NCI-H1048 (cell line): ENCODE measurements around the gene ARSB.

Source experiments
- DNase-seq: peaks from one replicate; lab custom pipeline; 2025; lab: John Stamatoyannopoulos, UW

ARSB gene

DNA sequence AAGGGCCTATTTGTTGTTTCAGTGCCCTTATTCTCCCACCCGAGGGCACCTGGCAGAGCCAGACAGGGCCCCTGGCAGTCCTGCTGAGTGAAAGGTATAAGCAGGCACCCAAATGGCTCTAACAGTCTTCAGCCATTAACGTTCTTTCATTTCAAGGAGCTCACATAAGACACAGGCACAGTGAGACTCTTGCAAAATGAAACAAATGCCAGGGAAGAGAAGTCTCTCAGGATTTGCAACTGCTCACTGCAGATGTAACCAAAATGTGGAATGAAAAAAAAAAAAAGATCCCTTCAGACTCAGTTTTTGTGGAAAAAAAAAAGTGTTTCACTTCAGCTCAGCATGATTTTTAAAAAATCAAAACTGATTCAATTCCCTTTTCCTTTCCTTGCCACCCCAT lies 181.2 kb downstream of the ARSB start:
- DNase-seq = no peak

- DNase-seq = no peak
Measured at GRCh38 chr5:78803353-78803752, 181.8 kb downstream of the ARSB start.

GRCh38 chr5:78801413-78801812 lies 183.7 kb downstream of the ARSB start:
- DNase-seq = no peak

- DNase-seq = no peak
Measured at GRCh38 chr5:78799266-78800017, 185.7 kb downstream of the ARSB start.

DNA sequence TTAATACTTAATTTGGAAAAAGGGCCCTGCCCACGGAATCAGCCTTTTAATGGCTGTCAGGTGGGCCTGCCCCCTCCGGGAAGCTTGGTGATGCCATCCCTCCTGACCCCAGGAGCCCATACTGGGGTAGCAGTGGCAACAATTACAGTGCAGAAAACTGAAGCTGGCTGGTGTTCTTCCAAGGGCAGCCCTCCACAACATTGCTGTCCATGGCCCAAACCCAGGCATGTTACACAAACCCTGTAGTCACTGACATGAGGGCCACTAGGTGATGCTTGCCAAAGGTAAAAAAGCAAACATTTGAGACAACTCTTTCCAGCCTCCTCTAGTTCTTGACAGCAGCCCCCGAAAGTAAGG lies 186.5 kb downstream of the ARSB start:
- DNase-seq = no peak

GRCh38 chr5:78797936-78798672 lies 187.0 kb downstream of the ARSB start:
- no peak for DNase-seq

DNA sequence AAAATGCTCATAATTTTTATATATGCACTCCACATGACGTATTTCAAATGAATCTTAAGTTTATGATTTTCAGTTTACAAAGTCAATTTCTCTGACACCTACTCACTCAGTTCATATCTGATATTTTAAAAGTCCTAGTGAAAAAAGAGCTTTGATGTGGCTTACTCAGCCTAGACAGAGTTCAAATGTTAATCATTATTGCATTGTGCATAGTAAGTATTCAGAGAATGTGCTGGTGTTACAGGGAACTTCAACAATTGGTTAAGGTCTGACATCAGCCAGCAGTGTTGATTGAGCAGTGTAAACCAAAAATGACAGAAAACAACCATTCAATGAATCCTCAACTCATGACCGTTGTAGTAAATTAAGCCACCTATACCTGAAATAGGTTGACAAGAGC lies 189.4 kb downstream of the ARSB start:
- DNase-seq = no peak

GRCh38 chr5:78794693-78795215 lies 190.4 kb downstream of the ARSB start:
- no peak for DNase-seq

DNA sequence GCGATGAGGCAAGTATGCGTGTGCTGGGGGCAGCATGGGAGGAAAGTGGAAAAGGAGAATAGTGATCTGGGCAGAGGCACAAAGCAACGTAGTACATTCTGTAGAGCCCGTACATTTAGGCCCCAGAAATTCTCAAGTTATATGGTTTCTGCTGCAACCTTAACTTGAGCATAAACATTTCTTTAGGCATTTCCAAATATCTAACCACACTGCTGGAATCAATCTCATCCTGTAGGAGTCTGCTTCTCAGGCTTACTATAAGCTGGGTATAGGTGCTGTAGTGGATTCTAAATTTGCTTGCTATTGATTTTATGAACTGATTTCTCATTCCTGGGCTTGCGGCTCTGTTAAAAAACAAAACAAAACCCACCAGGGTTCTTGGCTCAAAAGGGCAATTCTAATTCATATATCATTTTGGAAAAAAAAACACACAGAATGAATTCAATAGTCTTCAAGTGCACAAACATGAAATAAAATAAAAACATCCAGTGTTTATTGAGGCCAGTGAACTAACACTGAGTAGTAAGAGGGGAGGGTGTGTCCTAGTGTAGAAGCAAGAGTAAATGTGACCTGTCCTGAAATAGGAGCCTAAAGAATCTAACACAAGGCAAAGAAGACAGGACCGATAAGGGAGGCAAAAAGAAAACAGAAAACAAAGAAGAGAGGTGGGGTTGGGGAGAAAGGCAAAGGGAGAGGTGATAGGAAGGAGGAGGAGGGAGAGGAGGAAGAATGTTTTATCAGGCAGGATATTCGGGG lies 191.0 kb downstream of the ARSB start:
- DNase-seq = no peak

DNA sequence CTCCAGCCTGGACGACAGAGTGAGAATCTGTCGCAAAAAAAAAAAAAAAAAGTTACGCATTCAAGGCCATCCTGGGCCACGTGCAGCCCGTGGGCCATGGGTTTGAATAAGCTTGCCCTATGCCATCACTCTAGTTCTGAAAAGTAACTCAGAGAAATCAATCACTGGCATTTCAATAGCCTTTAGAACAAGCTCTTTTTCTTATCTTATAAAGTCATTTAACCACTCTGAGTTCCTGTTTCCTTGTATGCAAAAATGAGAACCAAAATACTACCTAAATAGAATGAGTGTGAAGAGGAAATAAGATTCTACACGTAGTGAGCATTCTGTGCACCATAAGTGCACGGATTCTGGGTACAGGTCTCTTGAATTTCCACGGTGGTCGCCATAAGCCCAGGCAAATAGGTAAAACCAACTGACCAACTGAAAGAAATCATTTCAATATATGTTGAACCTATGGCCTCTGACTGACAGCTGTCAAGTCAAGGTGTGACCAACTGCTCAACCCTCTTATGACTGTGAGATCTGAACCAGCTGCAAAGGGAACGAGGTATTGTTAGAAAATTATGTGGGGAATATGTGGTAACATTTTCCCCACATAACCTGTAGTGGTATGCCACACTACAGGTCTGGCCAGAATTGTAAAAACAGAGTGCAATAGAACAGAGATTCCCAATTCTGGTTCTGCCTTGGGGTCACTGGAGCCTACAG lies 192.6 kb downstream of the ARSB start:
- no peak for DNase-seq

DNA sequence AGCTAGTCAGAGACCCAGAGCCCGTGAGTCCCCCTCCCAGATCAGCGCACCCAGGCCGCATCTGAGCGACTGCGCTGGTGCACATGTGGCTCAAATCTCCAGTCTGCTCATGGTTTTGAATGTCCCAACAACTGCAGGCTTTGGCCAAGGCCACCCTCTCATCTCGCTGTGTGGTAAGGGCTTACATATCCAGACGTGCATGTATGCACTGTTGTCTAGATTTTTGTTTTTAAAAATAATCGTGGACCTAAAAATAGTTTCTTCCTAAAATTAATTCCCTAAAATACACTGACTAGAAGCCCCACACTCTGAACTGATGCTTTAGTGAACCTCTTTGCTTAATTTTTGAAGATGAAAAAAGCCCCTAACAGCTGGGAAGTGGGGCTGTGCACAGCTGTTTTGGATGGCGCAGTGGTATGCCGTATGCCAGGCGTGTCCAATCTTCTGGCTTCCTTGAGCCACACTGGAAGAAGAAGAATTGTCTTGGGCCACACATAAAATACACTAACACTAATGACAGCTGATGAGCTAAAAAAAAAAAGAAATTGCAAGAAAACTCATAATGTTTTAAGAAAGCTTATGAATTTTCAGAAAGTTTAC lies 193.5 kb downstream of the ARSB start:
- no peak for DNase-seq

DNA sequence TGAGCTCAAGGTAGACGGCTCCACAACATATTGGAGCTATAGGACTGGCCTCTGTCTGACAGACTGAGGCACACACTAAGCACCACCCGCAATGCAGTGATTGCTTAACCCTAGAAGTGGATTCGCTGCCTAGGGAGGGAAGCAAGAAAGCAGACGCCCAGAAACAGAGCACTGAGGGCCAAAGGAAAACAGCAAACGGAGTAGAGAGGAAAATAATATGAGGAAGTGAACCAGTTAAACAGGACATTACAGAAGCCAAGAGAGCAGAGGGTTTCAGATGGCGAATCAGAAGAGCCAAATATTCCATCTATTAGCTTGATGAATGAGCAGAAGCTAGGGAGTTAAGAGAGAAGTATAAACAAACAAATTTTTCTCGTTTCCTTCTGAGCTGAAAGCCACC lies 197.3 kb downstream of the ARSB start:
- no peak for DNase-seq

GRCh38 chr5:78785454-78785853 lies 199.7 kb downstream of the ARSB start:
- DNase-seq = no peak

GRCh38 chr5:78783434-78784130 lies 201.5 kb downstream of the ARSB start:
- DNase-seq = no peak

DNA sequence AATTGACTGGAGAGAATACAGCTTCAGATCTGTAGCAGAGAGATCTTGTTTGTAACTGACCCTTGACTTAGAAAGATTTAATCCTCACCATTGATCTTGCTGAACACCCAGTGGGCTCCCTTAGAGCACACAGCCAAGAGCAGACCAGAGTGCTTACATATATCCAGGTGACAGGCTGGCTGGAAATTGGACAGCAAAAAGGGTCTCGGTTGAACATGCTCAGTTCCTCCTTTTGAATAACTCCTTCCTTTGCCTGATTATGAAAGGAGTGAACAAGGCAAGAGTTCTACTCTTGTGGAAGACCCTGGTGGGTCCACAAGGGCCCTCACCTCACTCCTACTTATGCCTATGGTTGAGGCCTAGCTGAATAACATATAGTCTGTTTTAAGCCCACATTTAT lies 202.4 kb downstream of the ARSB start:
- no peak for DNase-seq

- no peak for DNase-seq
Measured at GRCh38 chr5:78781611-78782286, 203.4 kb downstream of the ARSB start.

GRCh38 chr5:78779771-78780616 lies 205.1 kb downstream of the ARSB start:
- no peak for DNase-seq

GRCh38 chr5:78779262-78779661 lies 205.8 kb downstream of the ARSB start:
- DNase-seq = no peak

- no peak for DNase-seq
Measured at GRCh38 chr5:78778538-78778937, 206.6 kb downstream of the ARSB start.

GRCh38 chr5:78777901-78778300 lies 207.2 kb downstream of the ARSB start:
- DNase-seq = no peak
